ENCODE measurements around the gene CARD11. TPM values are rescaled to one million over a fixed set of nuclear protein-coding genes. Genes with fewer than 3 reads are reported as not detected.

Gene CARD11
- total RNA-seq, 1 donor from 2014 or later = 1.4 TPM

DNA sequence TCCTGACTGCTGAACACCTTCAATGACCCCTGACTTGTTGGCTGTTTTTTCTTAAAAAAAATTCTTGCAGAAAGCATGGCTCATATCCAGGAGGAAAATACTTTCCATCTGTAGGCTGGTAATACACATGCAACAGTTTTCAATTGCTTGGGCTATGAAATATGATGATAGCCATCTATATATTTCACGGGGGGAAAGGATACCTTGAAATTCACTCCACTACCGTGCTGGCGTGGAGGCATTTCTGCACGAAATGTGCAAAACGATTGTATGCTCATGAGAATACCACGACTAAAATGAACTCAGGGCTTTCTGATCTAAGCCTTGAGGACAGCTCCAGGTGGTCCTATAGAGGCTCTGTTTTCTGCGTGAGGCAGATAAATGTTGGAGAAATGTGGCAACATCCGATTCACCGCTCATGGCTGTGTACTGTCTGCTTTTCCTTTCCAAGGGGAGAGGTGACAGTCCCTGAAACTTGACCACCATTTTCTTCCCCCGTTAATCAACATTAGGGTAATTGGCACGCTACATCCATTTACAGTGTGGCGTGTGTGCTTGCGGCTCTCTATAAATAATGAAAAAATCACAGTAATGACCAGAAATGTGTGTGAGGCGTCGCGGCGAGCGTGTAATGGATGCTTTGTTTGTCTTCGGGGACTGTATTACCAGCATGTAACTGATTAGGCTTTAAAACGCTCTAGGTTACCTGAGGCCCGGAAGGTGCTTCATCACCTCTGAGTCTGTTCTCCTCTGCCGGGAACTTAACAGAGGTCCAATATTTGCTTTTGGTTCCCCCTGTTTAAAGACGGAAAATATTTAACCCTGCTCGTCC lies 12.8 kb upstream of the CARD11 start:
- TF ChIP-seq, protein P1, sequence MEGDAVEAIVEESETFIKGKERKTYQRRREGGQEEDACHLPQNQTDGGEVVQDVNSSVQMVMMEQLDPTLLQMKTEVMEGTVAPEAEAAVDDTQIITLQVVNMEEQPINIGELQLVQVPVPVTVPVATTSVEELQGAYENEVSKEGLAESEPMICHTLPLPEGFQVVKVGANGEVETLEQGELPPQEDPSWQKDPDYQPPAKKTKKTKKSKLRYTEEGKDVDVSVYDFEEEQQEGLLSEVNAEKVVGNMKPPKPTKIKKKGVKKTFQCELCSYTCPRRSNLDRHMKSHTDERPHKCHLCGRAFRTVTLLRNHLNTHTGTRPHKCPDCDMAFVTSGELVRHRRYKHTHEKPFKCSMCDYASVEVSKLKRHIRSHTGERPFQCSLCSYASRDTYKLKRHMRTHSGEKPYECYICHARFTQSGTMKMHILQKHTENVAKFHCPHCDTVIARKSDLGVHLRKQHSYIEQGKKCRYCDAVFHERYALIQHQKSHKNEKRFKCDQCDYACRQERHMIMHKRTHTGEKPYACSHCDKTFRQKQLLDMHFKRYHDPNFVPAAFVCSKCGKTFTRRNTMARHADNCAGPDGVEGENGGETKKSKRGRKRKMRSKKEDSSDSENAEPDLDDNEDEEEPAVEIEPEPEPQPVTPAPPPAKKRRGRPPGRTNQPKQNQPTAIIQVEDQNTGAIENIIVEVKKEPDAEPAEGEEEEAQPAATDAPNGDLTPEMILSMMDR (IDR thresholded peaks at IDR 0.05; ENCODE audit: partially characterized antibody, unreplicated experiment) = no peak
- H3K4me3 Mint-ChIP-seq (ENCODE audit: unreplicated experiment) = peak overlapping the region; percentile 35
- no peak for DNase-seq
- peaks cover under 1% of the 10 kb centered on the region for H3K36me3 Mint-ChIP-seq (ENCODE audit: unreplicated experiment)
- H3K4me1 Mint-ChIP-seq (ENCODE audit: low read depth, unreplicated experiment) = peaks cover 34% of the 10 kb centered on the region
- H3K9me3 Mint-ChIP-seq (ENCODE audit: unreplicated experiment) = peaks cover 4% of the 10 kb centered on the region
- no peaks in the 10 kb centered on the region for H3K27me3 Mint-ChIP-seq (ENCODE audit: unreplicated experiment)
- peak overlapping the region; percentile 67 for H3K27ac Mint-ChIP-seq (ENCODE audit: unreplicated experiment)

DNA sequence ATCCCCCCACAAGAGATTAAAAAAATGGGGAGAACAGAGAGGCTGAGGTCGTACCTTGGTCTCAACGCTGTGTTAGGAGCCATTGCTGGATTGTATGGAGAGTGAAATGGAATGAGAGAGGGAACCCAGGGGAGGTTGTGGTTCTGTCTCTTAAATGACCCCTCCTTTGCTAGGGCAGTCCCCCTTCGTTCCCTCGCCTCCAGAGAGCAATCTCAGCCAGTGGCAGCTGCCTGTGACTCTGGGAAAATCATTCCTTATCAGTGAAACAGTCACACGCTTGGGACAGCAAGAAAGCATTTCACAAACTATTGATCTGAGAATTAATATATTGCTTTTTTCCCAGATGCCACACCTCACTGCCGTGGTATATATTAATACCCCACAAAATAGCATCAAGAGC lies 12.0 kb upstream of the CARD11 start:
- H3K4me1 Mint-ChIP-seq (ENCODE audit: low read depth, unreplicated experiment) = peaks cover 37% of the 10 kb centered on the region
- H3K36me3 Mint-ChIP-seq (ENCODE audit: unreplicated experiment) = peaks cover 8% of the 10 kb centered on the region
- no peaks in the 10 kb centered on the region for H3K27me3 Mint-ChIP-seq (ENCODE audit: unreplicated experiment)
- peaks cover 6% of the 10 kb centered on the region for H3K9me3 Mint-ChIP-seq (ENCODE audit: unreplicated experiment)
- H3K4me3 Mint-ChIP-seq (ENCODE audit: unreplicated experiment) = peak overlapping the region; percentile 43
- peak; percentile 46 for DNase-seq
- peak overlapping the region; percentile 63 for H3K27ac Mint-ChIP-seq (ENCODE audit: unreplicated experiment)
- TF ChIP-seq, protein P1 (IDR thresholded peaks at IDR 0.05; ENCODE audit: partially characterized antibody, unreplicated experiment) = no peak

DNA sequence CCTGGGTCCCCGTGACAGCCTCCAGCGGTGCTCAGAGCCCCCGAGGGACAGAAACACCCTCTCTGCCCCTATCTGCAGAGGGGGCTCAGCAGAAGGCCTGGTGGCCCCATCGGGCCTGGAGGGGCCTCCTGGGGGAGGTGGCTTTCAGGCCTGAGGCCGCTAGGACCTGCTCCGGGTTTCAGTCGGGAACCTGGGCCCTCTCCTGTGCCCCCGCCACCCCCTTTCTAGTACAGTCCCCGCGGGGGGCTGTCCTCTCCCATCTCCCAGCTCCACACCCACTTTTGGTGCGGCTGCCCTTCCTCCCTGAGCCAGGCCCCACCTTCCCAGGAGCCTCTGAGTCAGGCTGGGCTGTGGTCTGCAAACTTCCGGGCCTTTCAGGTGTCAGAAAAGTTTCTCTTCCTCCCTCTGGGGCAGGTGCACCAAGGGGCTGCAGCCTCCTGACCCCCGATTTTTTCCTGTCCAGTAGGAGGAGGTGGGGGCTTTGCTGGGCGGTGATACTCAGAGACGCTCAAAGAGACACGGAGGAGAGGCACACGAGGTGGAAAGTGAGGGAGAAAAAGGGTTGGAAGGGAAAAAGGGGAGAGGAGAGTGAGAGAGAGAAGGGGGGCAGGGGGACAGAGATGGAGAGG lies 692 bp downstream of the CARD11 start:
- Mint-ChIP-seq H3K9me3 (ENCODE audit: unreplicated experiment) (peaks cover 10% of the 10 kb centered on the region), H3K36me3 (ENCODE audit: unreplicated experiment) (peaks cover 7% of the 10 kb centered on the region), H3K4me3 (ENCODE audit: unreplicated experiment) (no peak overlapping the region), H3K27ac (ENCODE audit: unreplicated experiment) (no peak overlapping the region), H3K4me1 (ENCODE audit: low read depth, unreplicated experiment) (no peaks in the 10 kb centered on the region), H3K27me3 (ENCODE audit: unreplicated experiment) (peaks cover 12% of the 10 kb centered on the region)
- no peak for DNase-seq
- TF ChIP-seq, protein P1 (IDR thresholded peaks at IDR 0.05; ENCODE audit: partially characterized antibody, unreplicated experiment) = no peak

DNA sequence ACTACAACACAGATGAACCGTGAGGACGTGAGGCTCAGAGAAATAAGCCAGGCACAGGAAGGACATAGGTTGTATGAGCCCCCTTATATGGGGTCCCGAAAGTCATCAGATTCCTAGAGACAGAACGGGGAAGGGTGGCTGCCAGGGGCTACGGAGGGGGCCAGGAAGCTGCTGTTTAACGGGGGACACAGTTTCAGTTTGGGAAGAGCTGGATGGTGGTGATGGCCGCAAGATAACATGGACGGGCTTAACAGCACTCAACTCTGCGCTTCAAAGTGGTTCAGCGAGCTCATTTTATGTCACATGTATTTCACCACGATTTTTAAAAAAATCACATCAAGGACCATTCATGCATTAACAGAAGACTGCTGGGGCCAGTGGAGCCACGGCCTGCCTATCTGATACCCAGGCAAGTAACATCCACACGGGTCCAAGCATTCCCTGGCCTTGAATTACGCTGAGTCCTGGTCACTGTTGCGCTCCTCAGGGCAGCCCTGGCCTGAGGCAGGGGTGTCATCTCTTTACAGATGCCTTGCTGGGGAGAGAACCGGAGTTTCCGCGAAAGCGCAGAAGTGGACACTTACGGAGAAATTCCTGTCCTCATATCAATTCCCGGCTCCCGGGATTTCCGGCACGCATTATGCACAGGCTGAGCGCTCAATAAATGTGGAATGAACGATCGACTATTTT lies 1.5 kb downstream of the CARD11 start:
- H3K27ac Mint-ChIP-seq (ENCODE audit: unreplicated experiment) = no peak overlapping the region
- H3K4me3 Mint-ChIP-seq (ENCODE audit: unreplicated experiment) = no peak overlapping the region
- peaks cover 7% of the 10 kb centered on the region for H3K36me3 Mint-ChIP-seq (ENCODE audit: unreplicated experiment)
- no peak for DNase-seq
- H3K4me1 Mint-ChIP-seq (ENCODE audit: low read depth, unreplicated experiment) = no peaks in the 10 kb centered on the region
- peaks cover 13% of the 10 kb centered on the region for H3K27me3 Mint-ChIP-seq (ENCODE audit: unreplicated experiment)
- peaks cover 10% of the 10 kb centered on the region for H3K9me3 Mint-ChIP-seq (ENCODE audit: unreplicated experiment)
- TF ChIP-seq, protein P1 (IDR thresholded peaks at IDR 0.05; ENCODE audit: partially characterized antibody, unreplicated experiment) = no peak
